ENCODE measurements around the gene SQOR.

SQOR gene
- long read RNA-seq, transcript SQOR-201 (10 exons, 2,003 nt) = major isoform, 254 of 293 reads
- long read RNA-seq, partial matches to known transcripts = 3 of 293 reads
- long read RNA-seq, other reads (novel, unspliced or antisense) = 36 of 293 reads

GRCh38 chr15:45634432-45635190 lies at the start of gene SQOR:
Gene SQOR (plus strand): TSS chr15:45635029. CDS start chr15:45658924, 23,895 bp downstream.
- peak within 1 kb of the TSS; percentile 81 for H3K27ac ChIP-seq (replicated peaks)
- no peaks in the 10 kb centered on the region for H3K27me3 ChIP-seq (ENCODE audit: insufficient read depth, poor library complexity, severe bottlenecking)
- H3K4me3 ChIP-seq (replicated peaks; ENCODE audit: insufficient read depth, low read length) = peak within 1 kb of the TSS; percentile 78
- TF ChIP-seq CTCF (IDR thresholded peaks at IDR 0.05; ENCODE audit: insufficient read depth, low read length) (no peak), GABPA (IDR thresholded peaks at IDR 0.05; ENCODE audit: low read depth) (no peak), POLR2AphosphoS5 (IDR thresholded peaks at IDR 0.05; ENCODE audit: low read depth) (peak; percentile 68), SPI1 (IDR thresholded peaks at IDR 0.05; ENCODE audit: borderline replicate concordance, low read depth) (no peak), REST (IDR thresholded peaks at IDR 0.05; ENCODE audit: insufficient replicate concordance, low read depth) (peak; percentile 67)
- DNase-seq (ENCODE audit: low read depth in 1 of 2, low spot score in 1 of 2) = peak; percentile 65 to 88

DNA sequence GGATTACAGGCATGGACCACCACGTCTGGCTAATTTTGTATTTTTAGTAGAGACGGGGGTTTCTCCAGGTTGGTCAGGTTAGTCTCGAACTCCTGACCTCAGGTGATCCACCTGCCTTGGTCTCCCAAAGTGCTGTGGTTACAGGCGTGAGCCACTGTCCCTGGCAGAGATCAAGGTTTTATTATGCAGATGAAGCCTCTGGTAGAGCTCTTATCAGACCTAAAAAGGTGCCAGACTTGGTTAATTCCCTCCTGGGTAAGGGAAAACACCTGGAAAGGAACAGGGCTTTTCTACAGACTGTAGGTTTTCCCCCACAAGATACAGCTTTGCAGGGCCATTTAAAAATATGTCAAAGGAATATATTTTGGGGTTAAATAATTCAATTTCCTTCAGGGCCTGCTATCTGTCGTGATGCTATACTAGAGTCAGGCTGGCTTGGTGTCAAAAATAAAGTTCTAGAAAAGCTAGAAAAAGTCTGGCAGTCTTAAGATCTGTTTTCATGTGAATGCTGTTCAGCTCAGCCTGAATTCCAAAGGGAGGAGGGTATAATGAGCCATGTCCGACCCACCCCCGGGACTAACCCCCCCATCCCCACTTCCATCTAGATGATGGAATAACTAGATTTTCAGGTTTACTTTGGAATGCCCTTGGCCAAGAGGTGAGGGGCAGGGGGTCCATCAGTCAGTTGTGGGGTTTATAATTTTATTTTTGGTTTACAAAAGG lies 49.6 kb upstream of the SQOR start:
- TF ChIP-seq CTCF (IDR thresholded peaks at IDR 0.05; ENCODE audit: insufficient read depth, low read length) (no peak), POLR2AphosphoS5 (IDR thresholded peaks at IDR 0.05; ENCODE audit: low read depth) (no peak), SPI1 (IDR thresholded peaks at IDR 0.05; ENCODE audit: borderline replicate concordance, low read depth) (no peak), GABPA (IDR thresholded peaks at IDR 0.05; ENCODE audit: low read depth) (no peak), REST (IDR thresholded peaks at IDR 0.05; ENCODE audit: insufficient replicate concordance, low read depth) (no peak)
- Histone ChIP-seq H3K27ac (replicated peaks) (no peak overlapping the region), H3K4me3 (replicated peaks; ENCODE audit: insufficient read depth, low read length) (no peak overlapping the region), H3K27me3 (ENCODE audit: insufficient read depth, poor library complexity, severe bottlenecking) (no peaks in the 10 kb centered on the region)
- no peak for DNase-seq (ENCODE audit: low read depth in 1 of 2, low spot score in 1 of 2)

GRCh38 chr15:45586125-45586524 lies 48.7 kb upstream of the SQOR start:
- Histone ChIP-seq H3K4me3 (replicated peaks; ENCODE audit: insufficient read depth, low read length) (peak overlapping the region; percentile 93), H3K27ac (replicated peaks) (peak overlapping the region; percentile 97), H3K27me3 (ENCODE audit: insufficient read depth, poor library complexity, severe bottlenecking) (no peaks in the 10 kb centered on the region)
- TF ChIP-seq GABPA (IDR thresholded peaks at IDR 0.05; ENCODE audit: low read depth) (no peak), SPI1 (IDR thresholded peaks at IDR 0.05; ENCODE audit: borderline replicate concordance, low read depth) (no peak), REST (IDR thresholded peaks at IDR 0.05; ENCODE audit: insufficient replicate concordance, low read depth) (no peak), POLR2AphosphoS5 (IDR thresholded peaks at IDR 0.05; ENCODE audit: low read depth) (no peak), CTCF (IDR thresholded peaks at IDR 0.05; ENCODE audit: insufficient read depth, low read length) (no peak)
- DNase-seq (ENCODE audit: low read depth in 1 of 2, low spot score in 1 of 2) = no peak
